Esophagus muscularis mucosa (tissue), 4 donors: ENCODE results near the gene NPC1. TPM values are rescaled to one million over a fixed set of nuclear protein-coding genes. Genes with fewer than 3 reads are reported as not detected.

ENCODE experiments used
- DNase-seq: peaks from one replicate; pipeline ENCODE4 v3.0.0-alpha.2; 2017; ENCODE audit errors: extremely low spot score
- H3K27ac ChIP-seq, 4 donors: fragments of 200-600 bp; sonication (generic); replicated peaks in 1 of 4; 1 replicate in 3 of 4; 2 replicates in 1 of 4; pipeline ENCODE4 v1.5.1; 2016 to 2019; ENCODE audit warnings: mild to moderate bottlenecking in 1 of 4
- H3K27me3 ChIP-seq, 4 donors: fragments of 200-600 bp; sonication (generic); one replicate each; pipeline versions ENCODE4 v1.5.1 to v1.6.0; 2016 to 2019
- H3K36me3 ChIP-seq, 4 donors: fragments of 200-600 bp; sonication (generic); one replicate each; pipeline ENCODE4 v1.5.1; 2016 to 2019
- H3K4me1 ChIP-seq, 4 donors: fragments of 200-600 bp; sonication (generic); one replicate each; pipeline ENCODE4 v1.5.1; 2016 to 2019
- H3K4me3 ChIP-seq, 4 donors: fragments of 200-600 bp; sonication (generic); 1 replicate in 2 of 4; 2 replicates in 2 of 4; pipeline ENCODE4 v1.5.1; 2016 to 2019; ENCODE audit warnings: mild to moderate bottlenecking in 4 of 4, moderate library complexity in 1 of 4
- H3K9me3 ChIP-seq, 4 donors: fragments of 200-600 bp; sonication (generic); 1 replicate in 3 of 4; 2 replicates in 1 of 4; pipeline ENCODE4 v1.5.1; 2016 to 2019
- CTCF ChIP-seq, 3 experiments: fragments of 200-600 bp in 2 of 3; fragments of 450-650 bp in 1 of 3; sonication (generic) in 2 of 3; IDR thresholded peaks; one replicate each; pipeline ENCODE4 v1.5.1; 2017 to 2019; ENCODE audit warnings: antibody characterized with exemption in 3 of 3, mild to moderate bottlenecking in 2 of 3, moderate library complexity in 1 of 3
- EP300 ChIP-seq: sonication (generic); formaldehyde crosslinking; IDR thresholded peaks from one replicate; pipeline ENCODE4 v1.6.1; 2017; ENCODE audit warnings: antibody characterized with exemption
- POLR2A ChIP-seq: fragments of 450-650 bp; IDR thresholded peaks from one replicate; pipeline ENCODE4 v1.6.1; 2017; ENCODE audit warnings: antibody characterized with exemption, moderate library complexity, mild to moderate bottlenecking, low read depth
- POLR2AphosphoS5 ChIP-seq, 2 donors: sonication (generic); formaldehyde crosslinking; IDR thresholded peaks; one replicate each; pipeline ENCODE4 v1.6.1; 2017; ENCODE audit warnings: antibody characterized with exemption in 2 of 2
- WGBS: methylation state at CpG from one replicate; pipeline ENCODE4 v1.1.5; 2018; 5-methylcytosine and 5-hydroxymethylcytosine counted together
- intact Hi-C: fragments of 100-400 bp; cut with DNase I; formaldehyde crosslinking; loops from one replicate; pipeline ENCODE4 v1.15.1; 2023
- total RNA-seq, 4 donors: library from RNA; depleted of rRNA; stranded (reverse); fragments of >200 nt; gene quantifications; one replicate each; pipeline versions ENCODE4 v1.1.0 to v1.2.1, GENCODE V29; 2016

NPC1 gene
- total RNA-seq, 4 donors from 2014 or later = 39.9 to 63.7 (median 45.6) TPM

- no peaks in the 10 kb centered on the region for H3K4me1 ChIP-seq
- DNase-seq = no peak
- H3K27me3 ChIP-seq = no peaks in the 10 kb centered on the region
- no peaks in the 10 kb centered on the region for H3K9me3 ChIP-seq
- intact Hi-C loops = no loop called here
- TF ChIP-seq POLR2AphosphoS5 (IDR thresholded peaks at IDR 0.05) (no peak), EP300 (no peak), CTCF (IDR thresholded peaks at IDR 0.05) (no peak), POLR2A (no peak)
- H3K27ac ChIP-seq = no peak overlapping the region
- H3K4me3 ChIP-seq = no peak overlapping the region
- peaks cover 53 to 97% (median 91%) of the 10 kb centered on the region in 4 donors for H3K36me3 ChIP-seq
- WGBS = 72% methylated on average over 2 of the region's 2 CpGs
These were observed 38.0 kb downstream of the NPC1 start for GRCh38 chr18:23548275-23548674.

GRCh38 chr18:23547846-23548245 lies 38.5 kb downstream of the NPC1 start:
- no peaks in the 10 kb centered on the region for H3K27me3 ChIP-seq
- WGBS = 65% methylated on average over 3 of the region's 3 CpGs
- no peak overlapping the region for H3K27ac ChIP-seq
- H3K9me3 ChIP-seq = no peaks in the 10 kb centered on the region
- TF ChIP-seq POLR2A = no peak
- TF ChIP-seq EP300 = no peak
- no peak for TF ChIP-seq CTCF (IDR thresholded peaks at IDR 0.05)
- TF ChIP-seq POLR2AphosphoS5 (IDR thresholded peaks at IDR 0.05) = no peak
- DNase-seq = no peak
- intact Hi-C loops = no loop called here
- H3K4me1 ChIP-seq = no peaks in the 10 kb centered on the region
- peaks cover 53 to 97% (median 91%) of the 10 kb centered on the region in 4 donors for H3K36me3 ChIP-seq
- H3K4me3 ChIP-seq = no peak overlapping the region

DNA sequence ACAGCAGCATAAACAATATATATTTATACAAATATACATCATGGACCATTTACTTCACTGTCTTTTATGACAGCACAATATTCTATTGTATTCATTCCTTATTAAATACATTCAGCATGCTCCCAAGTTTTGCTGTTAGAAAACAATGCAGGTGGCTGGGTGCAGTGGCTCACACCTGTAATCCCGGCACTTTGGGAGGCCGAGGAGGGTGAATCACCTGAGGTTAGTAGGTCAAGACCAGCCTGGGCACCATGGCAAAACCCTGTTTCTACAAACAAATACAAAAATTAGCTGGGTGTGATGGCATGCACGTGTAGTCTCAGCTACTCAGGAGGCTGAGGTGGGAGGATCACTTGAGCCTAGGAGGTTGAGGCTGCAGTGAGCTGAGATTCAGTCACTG lies 39.0 kb downstream of the NPC1 start:
- H3K4me1 ChIP-seq = no peaks in the 10 kb centered on the region
- TF ChIP-seq POLR2AphosphoS5 (IDR thresholded peaks at IDR 0.05) (no peak), CTCF (IDR thresholded peaks at IDR 0.05) (no peak), POLR2A (no peak), EP300 (no peak)
- no peak for DNase-seq
- intact Hi-C loops = no loop called here
- H3K36me3 ChIP-seq = peaks cover 54 to 97% (median 91%) of the 10 kb centered on the region in 4 donors
- WGBS = 85% methylated on average over 3 of the region's 3 CpGs
- no peaks in the 10 kb centered on the region for H3K9me3 ChIP-seq
- H3K4me3 ChIP-seq = no peak overlapping the region
- no peak overlapping the region for H3K27ac ChIP-seq
- no peaks in the 10 kb centered on the region for H3K27me3 ChIP-seq

- Histone ChIP-seq H3K4me1 (no peaks in the 10 kb centered on the region), H3K27me3 (no peaks in the 10 kb centered on the region), H3K27ac (no peak overlapping the region), H3K9me3 (no peaks in the 10 kb centered on the region), H3K36me3 (peaks cover 52 to 97% (median 89%) of the 10 kb centered on the region in 4 donors), H3K4me3 (no peak overlapping the region)
- TF ChIP-seq EP300 = no peak
- TF ChIP-seq CTCF (IDR thresholded peaks at IDR 0.05) = no peak
- no peak for TF ChIP-seq POLR2A
- TF ChIP-seq POLR2AphosphoS5 (IDR thresholded peaks at IDR 0.05) = no peak
- WGBS = 93% methylated on average over 13 of the region's 13 CpGs
- DNase-seq = no peak
- intact Hi-C loops = no loop called here
These were observed 41.0 kb downstream of the NPC1 start for GRCh38 chr18:23545247-23545789.

DNA sequence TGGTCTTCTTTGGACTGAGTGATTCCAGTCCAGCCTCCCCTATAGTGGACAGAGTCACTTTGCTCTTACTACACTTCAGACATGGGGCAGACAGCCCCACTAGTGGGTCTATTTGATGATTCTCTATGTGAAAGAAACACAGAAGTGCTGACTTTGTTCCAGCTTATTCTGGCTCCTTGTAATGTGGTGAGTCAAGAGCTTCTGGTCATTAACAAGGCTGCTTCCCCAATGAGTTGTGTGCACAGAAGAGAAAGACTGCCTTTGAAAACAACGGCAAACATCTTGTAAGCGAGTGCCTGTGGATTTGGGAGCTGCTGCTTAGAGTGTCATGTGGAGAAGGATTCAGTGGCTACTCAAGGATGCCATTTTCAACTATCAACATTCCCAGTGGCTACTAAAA lies 43.8 kb downstream of the NPC1 start:
- peaks cover 78 to 100% (median 93%) of the 10 kb centered on the region in 4 donors for H3K36me3 ChIP-seq
- TF ChIP-seq POLR2AphosphoS5 (IDR thresholded peaks at IDR 0.05) = no peak
- TF ChIP-seq EP300 = no peak
- TF ChIP-seq CTCF (IDR thresholded peaks at IDR 0.05) = no peak
- no peak for TF ChIP-seq POLR2A
- 79% methylated on average over 2 of the region's 2 CpGs for WGBS
- no peaks in the 10 kb centered on the region for H3K9me3 ChIP-seq
- H3K4me1 ChIP-seq = no peaks in the 10 kb centered on the region
- H3K27me3 ChIP-seq = no peaks in the 10 kb centered on the region
- H3K27ac ChIP-seq = no peak overlapping the region
- H3K4me3 ChIP-seq = no peak overlapping the region
- intact Hi-C loops = no loop called here
- DNase-seq = no peak
